Measurements from ENCODE around the gene NAE1. TPM values are rescaled to one million over a fixed set of nuclear protein-coding genes. Genes with fewer than 3 reads are reported as not detected.
"Not testable (repeated sequence)": the region's sequence is repeated elsewhere in the genome, so short reads cannot be mapped to it uniquely, and the experiment has no call there.

The NAE1 gene
- total RNA-seq, 2 experiments from 2014 or later = 89.1 to 91.2 TPM

DNA sequence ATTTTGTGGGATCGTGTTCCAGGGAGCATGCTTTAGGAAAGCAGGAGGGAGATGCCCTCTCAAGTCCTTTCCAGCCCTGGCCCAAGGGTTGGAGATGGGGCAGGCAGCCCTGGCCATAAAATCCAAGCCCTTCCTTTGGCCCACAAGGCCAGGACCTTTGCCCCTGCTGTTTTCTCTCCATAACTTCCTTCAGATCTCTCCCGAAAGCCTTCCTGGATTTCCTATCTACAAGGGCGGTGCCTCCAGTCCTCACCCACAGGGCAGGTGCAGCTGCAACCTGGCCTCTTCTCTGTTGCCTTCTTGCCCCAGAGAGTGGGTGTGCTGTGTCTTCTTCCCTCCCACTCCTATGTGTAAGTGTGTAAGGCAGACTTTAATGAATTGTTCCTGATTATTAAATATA is 41.1 kb upstream of the NAE1 start:
- Histone ChIP-seq H3K27ac (ENCODE audit: low read depth in 1 of 2, low read length in 2 of 2) (no peak overlapping the region), H3K27me3 (ENCODE audit: control insufficient read depth in 1 of 2, insufficient read depth in 2 of 2, low read length in 2 of 2) (no peaks in the 10 kb centered on the region), H3K4me3 (ENCODE audit: low read length) (no peak overlapping the region), H3K4me1 (ENCODE audit: insufficient read depth, low read length) (peaks cover 32% of the 10 kb centered on the region), H3K36me3 (ENCODE audit: insufficient read depth, low read length) (no peaks in the 10 kb centered on the region), H3K9me3 (ENCODE audit: control insufficient read depth in 1 of 2, insufficient read depth in 1 of 2, low read length in 2 of 2) (no peaks in the 10 kb centered on the region)
- intact Hi-C loops (cut with DNase I, micrococcal nuclease) = loop anchor here in 1 of 2 experiments (2.0 to 5.0 kb wide), 2 partner anchors 310 to 465 kb away; no protein-coding TSS in a partner anchor
- TF ChIP-seq, protein P1, sequence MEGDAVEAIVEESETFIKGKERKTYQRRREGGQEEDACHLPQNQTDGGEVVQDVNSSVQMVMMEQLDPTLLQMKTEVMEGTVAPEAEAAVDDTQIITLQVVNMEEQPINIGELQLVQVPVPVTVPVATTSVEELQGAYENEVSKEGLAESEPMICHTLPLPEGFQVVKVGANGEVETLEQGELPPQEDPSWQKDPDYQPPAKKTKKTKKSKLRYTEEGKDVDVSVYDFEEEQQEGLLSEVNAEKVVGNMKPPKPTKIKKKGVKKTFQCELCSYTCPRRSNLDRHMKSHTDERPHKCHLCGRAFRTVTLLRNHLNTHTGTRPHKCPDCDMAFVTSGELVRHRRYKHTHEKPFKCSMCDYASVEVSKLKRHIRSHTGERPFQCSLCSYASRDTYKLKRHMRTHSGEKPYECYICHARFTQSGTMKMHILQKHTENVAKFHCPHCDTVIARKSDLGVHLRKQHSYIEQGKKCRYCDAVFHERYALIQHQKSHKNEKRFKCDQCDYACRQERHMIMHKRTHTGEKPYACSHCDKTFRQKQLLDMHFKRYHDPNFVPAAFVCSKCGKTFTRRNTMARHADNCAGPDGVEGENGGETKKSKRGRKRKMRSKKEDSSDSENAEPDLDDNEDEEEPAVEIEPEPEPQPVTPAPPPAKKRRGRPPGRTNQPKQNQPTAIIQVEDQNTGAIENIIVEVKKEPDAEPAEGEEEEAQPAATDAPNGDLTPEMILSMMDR (IDR thresholded peaks at IDR 0.05) = no peak
- peaks cover 19% of the 10 kb centered on the region for H3K4me1 Mint-ChIP-seq (ENCODE audit: low read depth)
- H3K4me3 Mint-ChIP-seq = no peak overlapping the region
- H3K27ac Mint-ChIP-seq = no peak overlapping the region
- H3K9me3 Mint-ChIP-seq = no peaks in the 10 kb centered on the region
- no peak for DNase-seq
- no peak for ATAC-seq (ENCODE audit: poor library complexity)
- no peaks in the 10 kb centered on the region for H3K36me3 Mint-ChIP-seq (ENCODE audit: low read depth)
- ChIA-PET POLR2A (interaction anchor here (0.6 to 0.7 kb wide), 2 partner anchors 44 to 313 kb away, joined by 3 read pairs; no protein-coding TSS in a partner anchor), CTCF (interaction anchor here (1.7 to 3.7 kb wide), 2 partner anchors 11 to 41 kb away, joined by 5 to 39 read pairs; partner anchors contain the start of gene NAE1)
- no peaks in the 10 kb centered on the region for H3K27me3 Mint-ChIP-seq

DNA sequence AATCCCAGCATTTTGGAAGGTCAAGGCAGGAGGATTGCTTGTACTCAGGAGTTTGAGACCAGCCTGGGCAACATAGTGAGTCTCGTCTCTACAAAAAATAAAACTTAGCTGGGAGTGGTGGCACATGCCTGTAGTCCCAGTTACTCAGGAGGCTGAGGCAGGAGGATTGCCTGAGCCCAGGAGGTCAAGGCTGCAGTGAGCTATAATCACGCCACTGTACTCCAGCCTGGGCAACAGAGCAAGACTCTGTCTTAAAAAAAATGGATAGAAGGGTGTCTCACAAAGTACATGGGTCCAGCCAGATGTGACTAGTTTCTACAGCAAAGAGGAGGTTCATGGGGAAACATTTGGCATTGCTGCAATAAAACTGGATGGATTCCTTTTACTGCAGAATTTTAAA is 40.6 kb upstream of the NAE1 start:
- ChIA-PET POLR2A (interaction anchor here (0.6 to 1.3 kb wide), 3 partner anchors 41 to 314 kb away, joined by 3 to 5 read pairs (median 3); partner anchors contain the start of gene NAE1), CTCF (interaction anchor here (4.6 kb wide), 1 partner anchor 41 kb away, joined by 49 read pairs; the partner anchor contains the start of gene NAE1)
- not testable (repeated sequence) for H3K27ac ChIP-seq (ENCODE audit: low read depth in 1 of 2, low read length in 2 of 2); ATAC-seq (ENCODE audit: poor library complexity); H3K9me3 ChIP-seq (ENCODE audit: control insufficient read depth in 1 of 2, insufficient read depth in 1 of 2, low read length in 2 of 2); H3K9me3 Mint-ChIP-seq; H3K27me3 ChIP-seq (ENCODE audit: control insufficient read depth in 1 of 2, insufficient read depth in 2 of 2, low read length in 2 of 2); H3K36me3 ChIP-seq (ENCODE audit: insufficient read depth, low read length); H3K27ac Mint-ChIP-seq; H3K4me3 ChIP-seq (ENCODE audit: low read length); H3K27me3 Mint-ChIP-seq; H3K4me3 Mint-ChIP-seq; DNase-seq; H3K36me3 Mint-ChIP-seq (ENCODE audit: low read depth)
- intact Hi-C loops (cut with DNase I, micrococcal nuclease) = loop anchor here in 1 of 2 experiments (2.0 to 5.0 kb wide), 2 partner anchors 309 to 465 kb away; no protein-coding TSS in a partner anchor
- H3K4me1 ChIP-seq (ENCODE audit: insufficient read depth, low read length) = peaks cover 32% of the 10 kb centered on the region
- peaks cover 19% of the 10 kb centered on the region for H3K4me1 Mint-ChIP-seq (ENCODE audit: low read depth)

DNA sequence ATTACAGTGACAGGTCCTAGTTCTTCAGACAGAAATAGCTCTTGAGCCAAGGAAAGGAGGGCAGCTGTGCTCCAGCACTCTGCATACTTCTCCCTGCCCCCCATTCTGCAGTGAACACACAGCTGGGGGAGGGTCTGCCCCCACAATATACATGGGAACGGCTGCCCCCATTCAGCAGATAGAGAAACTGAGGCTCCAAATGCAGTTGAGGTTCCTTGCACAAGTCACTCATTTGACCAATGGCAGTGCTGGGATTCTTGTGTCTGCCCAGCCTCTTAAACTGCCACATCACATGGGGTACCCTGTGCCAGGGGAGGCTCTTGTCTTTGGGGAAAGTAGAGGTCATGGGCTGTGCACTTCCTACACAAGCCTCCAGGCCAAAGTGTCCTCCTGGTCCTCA is 38.6 kb upstream of the NAE1 start:
- no peak overlapping the region for H3K27ac Mint-ChIP-seq
- POLR2A ChIA-PET = no interaction called here

More for the DNA sequence above, 38.6 kb upstream of the NAE1 start:
- no peaks in the 10 kb centered on the region for H3K27me3 Mint-ChIP-seq
- Histone ChIP-seq H3K27ac (ENCODE audit: low read depth in 1 of 2, low read length in 2 of 2) (no peak overlapping the region), H3K36me3 (ENCODE audit: insufficient read depth, low read length) (no peaks in the 10 kb centered on the region), H3K27me3 (ENCODE audit: control insufficient read depth in 1 of 2, insufficient read depth in 2 of 2, low read length in 2 of 2) (no peaks in the 10 kb centered on the region), H3K9me3 (ENCODE audit: control insufficient read depth in 1 of 2, insufficient read depth in 1 of 2, low read length in 2 of 2) (no peaks in the 10 kb centered on the region), H3K4me1 (ENCODE audit: insufficient read depth, low read length) (peaks cover 24% of the 10 kb centered on the region), H3K4me3 (ENCODE audit: low read length) (no peak overlapping the region)
- TF ChIP-seq, protein P1 (IDR thresholded peaks at IDR 0.05) = no peak
- intact Hi-C loops (cut with DNase I, micrococcal nuclease) = loop anchor here (2.0 to 5.0 kb wide), 6 partner anchors 39 to 512 kb away; partner anchors contain the start of gene NAE1 (in 2 of the 2)
- DNase-seq (no peak), ATAC-seq (ENCODE audit: poor library complexity) (no peak)
- H3K4me1 Mint-ChIP-seq (ENCODE audit: low read depth) = peaks cover 16% of the 10 kb centered on the region
- H3K36me3 Mint-ChIP-seq (ENCODE audit: low read depth) = no peaks in the 10 kb centered on the region
- no peaks in the 10 kb centered on the region for H3K9me3 Mint-ChIP-seq
- no peak overlapping the region for H3K4me3 Mint-ChIP-seq
- CTCF ChIA-PET = interaction anchor here (4.6 kb wide), 1 partner anchor 39 kb away, joined by 49 read pairs; the partner anchor contains the start of gene NAE1
